DMS 273 treated with DMSO at 0.1 percent for 48 hours (cell line): ENCODE measurements around the gene SIM1.

Source experiments
- DNase-seq: peaks from one replicate; lab custom pipeline; 2025; lab: John Stamatoyannopoulos, UW

The SIM1 gene

GRCh38 chr6:100457311-100457990 is 7.3 kb downstream of the SIM1 start:
- DNase-seq: no peak

DNA sequence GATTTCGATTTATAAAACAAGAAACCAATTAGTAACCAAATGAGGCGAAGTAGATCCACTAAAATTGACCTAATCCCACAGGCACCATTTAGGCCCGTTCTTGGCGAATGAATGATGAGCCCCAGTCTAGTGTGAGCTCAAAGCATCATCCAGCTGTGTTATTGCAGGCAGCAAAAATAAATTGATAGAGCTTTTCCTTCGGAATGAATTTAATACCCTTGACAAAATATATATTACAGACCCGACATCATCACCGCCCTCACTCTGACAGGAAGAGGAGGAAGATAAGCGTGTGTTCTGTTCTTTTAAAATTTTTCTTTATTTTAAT is 7.8 kb downstream of the SIM1 start:
- no peak for DNase-seq

DNA sequence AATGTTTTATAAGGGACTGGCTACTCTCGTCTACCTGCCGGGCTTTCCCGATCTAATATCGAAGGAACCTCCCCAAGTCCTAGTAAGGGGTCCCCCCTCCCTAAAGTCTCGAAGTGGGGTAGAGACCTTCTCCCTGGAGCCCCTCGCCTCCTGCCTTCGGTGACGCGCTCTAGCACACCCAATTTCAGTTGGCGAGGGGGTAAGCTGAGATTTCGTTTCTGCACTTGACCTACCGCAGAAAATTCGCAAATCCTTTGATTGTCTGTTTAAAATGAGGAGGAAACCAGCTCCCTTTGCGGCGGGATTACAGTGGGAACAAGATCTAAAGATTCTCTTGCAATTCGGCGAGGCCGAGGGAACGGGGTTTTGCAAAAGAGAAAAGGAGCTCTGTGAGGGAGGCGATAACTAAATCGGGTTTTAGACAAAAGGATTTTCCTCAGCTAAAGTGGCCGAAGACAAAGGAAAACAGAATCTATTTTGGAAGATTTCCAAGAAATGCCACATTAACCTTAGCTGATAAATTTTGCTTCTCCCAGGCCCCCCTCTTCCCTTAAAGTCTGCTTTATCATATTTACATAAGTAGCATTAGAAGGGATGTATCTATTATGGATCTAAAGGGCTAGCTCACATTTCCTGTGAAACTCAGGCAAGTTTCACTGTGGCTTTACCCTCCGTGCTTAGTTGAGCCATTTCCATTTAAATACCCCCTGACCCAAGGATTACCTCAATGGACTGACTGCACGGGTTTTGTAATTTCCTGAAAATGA is 8.4 kb downstream of the SIM1 start:
- DNase-seq: no peak

GRCh38 chr6:100455230-100456124 is 9.2 kb downstream of the SIM1 start:
- DNase-seq: no peak

- no peak for DNase-seq
Observed at GRCh38 chr6:100454551-100455229, 10.0 kb downstream of the SIM1 start.

DNA sequence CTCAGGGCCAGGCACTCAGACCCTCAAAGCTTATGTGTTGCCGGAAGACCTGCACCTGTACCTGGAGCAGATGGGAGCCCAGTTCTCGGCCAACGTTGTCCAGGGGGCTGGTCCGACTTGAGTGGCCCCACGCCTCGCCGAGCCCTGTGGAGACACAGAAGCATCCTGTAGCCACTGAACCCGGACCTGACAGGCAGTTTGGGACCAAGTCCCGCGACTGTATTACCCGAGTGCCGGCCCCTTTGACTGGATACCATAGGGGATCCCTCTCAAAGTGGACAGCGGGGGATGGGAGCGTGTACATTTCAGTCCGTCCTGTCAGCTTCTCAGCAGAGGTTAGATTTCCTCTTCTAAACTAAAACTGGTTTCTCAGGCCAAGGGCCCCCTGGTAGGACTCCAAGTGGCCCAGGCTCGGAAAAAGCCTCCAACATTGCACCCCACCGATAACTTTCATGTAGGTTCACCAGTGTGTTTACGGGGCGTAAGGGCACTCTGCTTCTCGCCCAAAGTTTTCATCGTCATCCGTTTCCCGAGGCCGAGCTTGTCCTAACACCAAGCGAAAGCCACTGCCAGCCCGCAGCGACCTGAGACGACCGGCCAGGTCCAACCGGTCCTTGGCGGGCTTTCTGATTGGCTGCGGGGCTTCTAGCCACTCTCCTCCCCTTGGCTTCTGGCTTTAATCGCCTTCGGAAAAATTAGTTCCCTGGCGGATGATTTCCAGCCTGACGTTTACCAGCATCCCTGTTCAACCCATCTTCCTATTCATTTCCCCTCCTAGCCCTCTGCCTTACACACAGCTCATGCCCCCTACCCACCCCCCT is 10.8 kb downstream of the SIM1 start:
- no peak for DNase-seq

- DNase-seq: no peak
Observed at GRCh38 chr6:100452998-100453397, 11.7 kb downstream of the SIM1 start.

- DNase-seq: no peak
Observed at GRCh38 chr6:100451577-100451976, 13.1 kb downstream of the SIM1 start.

- DNase-seq: no peak
Observed at GRCh38 chr6:100449239-100449691, 15.5 kb downstream of the SIM1 start.

GRCh38 chr6:100447900-100448748 is 16.6 kb downstream of the SIM1 start:
- DNase-seq: no peak

DNA sequence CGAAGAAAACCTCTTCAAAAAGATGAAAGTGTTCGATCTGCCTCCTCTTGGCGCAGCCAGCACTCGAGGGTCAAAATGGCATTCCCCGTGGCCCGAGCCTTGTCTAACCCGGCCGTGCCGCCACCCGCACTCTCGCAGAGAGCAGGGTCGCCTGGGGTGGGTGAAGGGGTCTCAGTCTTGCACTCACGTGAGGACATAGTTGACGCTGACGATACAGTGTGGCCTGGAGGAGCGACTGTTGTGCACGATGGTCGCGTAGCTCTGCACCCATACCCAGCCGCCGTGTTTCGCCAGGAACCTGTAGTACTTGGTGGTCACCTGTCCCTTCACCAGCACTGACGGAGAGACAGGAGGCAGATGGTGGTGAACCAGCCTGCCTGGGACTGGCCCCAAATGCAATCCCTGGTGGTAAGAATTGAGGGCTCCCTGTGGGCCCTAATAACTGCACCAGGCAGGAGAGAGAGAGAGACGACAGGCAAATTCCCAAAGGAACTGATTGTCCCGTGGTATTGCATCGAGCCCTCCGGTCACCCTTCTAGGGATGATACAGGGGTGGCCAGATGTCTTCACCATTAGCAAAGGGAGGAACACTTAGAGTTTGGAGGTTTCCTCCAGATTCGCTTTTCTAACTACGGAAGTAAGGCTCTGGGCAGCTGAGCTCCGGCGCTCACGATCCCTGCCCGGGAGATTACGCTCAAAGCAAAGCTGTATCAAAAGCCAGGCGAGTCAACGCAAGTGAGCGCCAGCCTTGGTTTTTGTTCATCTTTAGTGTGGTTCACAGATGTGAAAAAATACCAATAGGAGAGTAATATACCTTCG is 17.4 kb downstream of the SIM1 start:
- DNase-seq: no peak

- DNase-seq: no peak
Observed at GRCh38 chr6:100446115-100447080, 18.3 kb downstream of the SIM1 start.

GRCh38 chr6:100445512-100445911 is 19.2 kb downstream of the SIM1 start:
- DNase-seq: no peak

GRCh38 chr6:100440935-100441334 is 23.8 kb downstream of the SIM1 start:
- no peak for DNase-seq

- DNase-seq: no peak
Observed at GRCh38 chr6:100435299-100435698, 29.4 kb downstream of the SIM1 start.

GRCh38 chr6:100433726-100434435 is 30.8 kb downstream of the SIM1 start:
- no peak for DNase-seq

GRCh38 chr6:100432136-100432535 is 32.6 kb downstream of the SIM1 start:
- no peak for DNase-seq

GRCh38 chr6:100430962-100431361 is 33.8 kb downstream of the SIM1 start:
- DNase-seq: no peak
